ENCODE data around the gene ADARB1. TPM values are rescaled to one million over a fixed set of nuclear protein-coding genes. Genes with fewer than 3 reads are reported as not detected.

Gene ADARB1
- total RNA-seq, 1 experiment from 2014 or later: 29.6 TPM

DNA sequence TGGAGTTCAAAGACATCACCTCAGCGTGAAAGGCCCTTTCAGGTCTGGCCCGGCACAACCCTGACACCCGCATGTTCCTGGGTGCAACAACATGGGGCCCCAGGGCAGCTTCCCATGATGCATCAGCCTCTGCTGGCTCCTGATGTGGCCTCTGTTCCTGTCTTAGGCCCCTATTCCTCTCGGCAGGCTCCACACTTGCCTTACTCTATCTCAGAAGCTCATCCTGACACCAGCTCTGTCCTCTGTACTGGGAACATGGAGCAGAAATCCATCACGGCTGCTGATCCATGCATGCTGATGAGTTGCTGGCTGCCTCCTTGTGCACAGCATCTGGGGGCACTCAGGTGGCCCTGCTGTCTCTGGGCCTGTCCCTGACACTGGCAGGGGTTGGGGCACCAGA is 74.6 kb downstream of the ADARB1 start:
- DNase-seq (ENCODE audit: low read depth): no peak

DNA sequence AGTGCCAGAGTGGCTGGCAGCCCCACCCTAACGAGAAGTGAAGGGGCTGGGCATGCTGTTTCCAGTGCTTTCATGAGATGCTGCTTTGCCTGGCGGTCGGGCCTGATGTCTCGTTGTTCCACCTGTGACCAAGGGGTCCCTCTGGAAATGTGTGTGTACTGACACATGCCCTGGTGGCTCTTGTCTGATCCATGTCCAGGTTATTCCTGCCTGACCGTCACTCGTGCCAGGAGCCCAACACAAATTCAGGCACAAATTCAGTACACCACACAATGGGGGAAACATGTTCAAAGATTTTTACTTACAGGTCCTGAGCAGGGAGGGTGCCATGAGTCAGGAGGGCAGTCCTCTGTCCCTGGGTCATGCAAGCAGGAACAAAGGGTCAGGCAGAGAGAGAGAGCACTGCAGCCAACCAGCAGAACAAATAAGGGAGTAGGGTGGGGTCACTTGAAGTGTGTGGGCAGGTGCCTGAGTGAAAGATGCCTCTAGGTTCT is 76.3 kb downstream of the ADARB1 start:
- DNase-seq (ENCODE audit: low read depth): peak; percentile 52

DNA sequence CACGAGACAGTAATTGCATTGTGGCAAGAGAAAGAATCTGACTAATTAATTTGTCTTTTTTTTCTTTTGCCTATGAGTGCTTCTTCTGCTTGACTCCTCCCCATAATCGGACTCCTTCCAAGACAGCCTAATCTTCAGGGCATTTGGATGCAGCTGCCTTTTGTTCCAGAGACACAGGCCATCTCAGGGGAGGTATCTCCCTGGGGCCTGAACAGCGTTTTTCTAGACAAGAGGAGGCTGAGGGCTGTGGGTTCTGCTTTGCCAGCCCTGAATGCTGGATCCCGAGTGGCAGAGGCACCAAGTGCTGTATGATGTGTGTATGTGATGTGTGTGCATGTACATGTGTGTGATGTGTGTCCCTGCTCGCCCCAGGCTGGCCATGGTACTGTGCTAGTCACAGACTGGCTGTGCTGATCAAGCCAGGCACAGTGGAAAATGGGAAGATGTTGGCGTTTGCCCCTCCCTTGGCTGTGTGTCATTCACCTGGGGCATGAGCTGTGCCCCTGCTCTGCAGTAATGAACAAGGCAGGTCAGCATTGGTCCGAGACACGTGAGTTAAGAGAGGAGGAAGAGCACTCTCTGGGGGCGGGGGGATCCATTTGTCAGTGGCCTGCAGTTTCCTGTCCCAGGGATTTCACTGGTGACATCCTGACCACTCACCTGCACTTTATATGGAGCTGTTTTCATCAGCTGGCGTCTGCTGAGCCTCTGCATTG is 77.2 kb downstream of the ADARB1 start:
- DNase-seq (ENCODE audit: low read depth): peak; percentile 58

DNA sequence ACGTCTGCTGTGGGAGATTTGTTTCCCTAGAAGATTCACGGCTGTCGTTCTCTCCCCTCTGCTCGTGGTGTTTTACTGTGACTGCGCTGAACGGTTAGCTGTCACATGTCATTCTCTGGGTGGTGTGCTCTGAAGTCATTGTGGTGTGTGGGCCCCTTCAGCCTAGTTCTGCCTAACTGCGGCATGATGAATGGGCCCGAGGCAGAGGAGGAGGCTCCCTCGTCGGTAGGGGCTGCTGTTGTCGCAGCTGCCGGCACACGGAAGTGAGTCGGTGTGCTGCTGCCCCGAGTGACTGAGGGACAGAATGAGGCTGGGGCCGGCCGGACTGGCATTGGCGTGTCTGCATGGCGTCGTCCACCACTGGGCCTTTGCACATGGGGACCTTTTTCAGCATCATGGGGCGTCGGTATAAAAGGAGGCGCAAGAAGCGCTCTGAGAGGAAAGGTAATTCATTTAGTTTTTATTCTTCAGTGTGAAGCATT is 77.9 kb downstream of the ADARB1 start:
- DNase-seq (ENCODE audit: low read depth): peak; percentile 75

DNA sequence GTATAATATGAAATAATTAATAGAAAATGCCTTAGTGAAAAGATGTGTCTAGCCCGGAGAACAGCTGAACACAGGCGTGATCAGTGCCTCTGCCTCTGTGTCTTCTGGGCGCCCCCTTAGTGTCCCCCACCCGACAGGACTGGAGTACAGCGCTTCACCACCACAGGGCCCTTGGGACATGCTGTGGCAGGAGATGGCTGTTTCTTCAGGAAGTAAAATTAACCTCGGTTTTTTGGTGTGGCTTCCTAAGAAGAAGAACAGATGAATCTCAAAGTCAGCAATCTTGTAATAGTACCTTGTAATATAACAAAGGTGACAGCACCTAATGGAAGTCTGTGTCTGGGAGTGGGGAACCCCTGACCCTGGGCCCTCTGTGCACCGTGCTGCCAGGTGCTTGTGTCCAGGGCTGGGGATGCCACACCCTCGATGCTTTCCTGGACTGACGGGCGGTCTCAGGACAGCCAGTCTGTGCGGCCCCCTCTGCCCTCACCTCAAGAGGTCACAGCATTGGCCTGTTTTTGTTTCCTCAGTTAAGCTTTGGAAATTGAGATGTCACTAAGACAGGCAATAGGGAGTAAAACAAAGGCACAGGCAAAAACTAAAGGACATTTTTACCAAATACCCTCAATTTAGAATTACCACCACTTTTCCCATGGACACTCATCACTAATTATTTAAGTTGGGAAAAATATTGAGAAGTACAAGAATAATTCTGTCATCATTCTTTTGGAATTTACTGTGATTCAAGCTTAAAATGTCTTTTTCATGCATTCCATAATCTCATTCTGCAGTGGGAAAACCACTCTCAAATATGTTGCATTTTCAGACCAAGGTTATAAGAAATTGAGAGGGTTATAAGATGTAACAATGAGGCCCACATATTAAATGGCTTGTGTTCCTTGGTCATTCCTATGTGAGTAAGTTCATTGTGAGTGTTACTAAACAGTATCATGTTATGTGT is 79.3 kb downstream of the ADARB1 start:
- peak; percentile 49 for DNase-seq (ENCODE audit: low read depth)

DNA sequence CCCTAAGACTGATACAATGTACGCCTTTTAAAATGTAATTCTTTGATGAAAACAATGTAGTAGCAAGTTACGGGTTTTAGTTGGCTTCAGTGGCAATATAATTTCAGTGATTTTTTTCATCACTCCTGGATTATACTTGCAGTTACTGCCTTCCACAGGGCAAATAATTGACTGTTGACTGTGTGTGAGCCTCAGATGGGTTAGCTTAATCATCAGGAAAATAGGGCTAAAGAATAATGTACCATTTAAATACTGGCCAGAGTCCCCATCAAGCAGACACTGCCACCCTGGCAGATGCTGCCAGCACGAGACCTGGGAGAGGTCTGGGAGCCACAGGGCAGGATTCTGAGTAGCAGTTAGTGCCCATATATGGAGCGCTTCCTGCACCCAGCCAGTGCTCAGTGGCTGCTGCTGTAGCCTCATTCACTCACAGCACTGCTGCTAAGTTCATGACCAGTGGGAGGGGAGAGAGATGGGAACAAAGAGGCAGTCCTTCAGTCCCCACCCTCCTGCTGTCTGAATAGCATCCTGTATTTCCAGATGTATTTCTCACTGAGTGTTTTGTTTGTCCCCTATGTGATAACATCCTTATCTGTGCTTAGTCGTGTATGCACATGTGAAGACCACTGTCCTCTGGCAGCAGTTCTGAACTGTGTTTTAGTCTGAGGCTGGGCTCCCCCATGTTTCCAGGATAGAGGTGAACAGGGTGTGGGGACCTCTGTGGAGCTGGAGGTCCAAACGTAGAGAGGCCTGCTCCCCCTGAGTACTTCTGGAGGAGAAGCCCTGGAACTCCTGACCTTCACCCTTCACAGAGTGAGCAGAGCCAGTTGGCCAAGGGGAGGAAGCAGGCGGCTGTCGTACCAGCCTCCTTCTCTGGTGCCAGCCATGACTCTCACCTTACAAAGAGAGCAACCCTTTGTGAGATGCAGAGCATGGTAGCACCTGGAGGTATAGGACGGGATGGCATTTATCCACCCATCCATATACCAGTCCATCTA is 80.4 kb downstream of the ADARB1 start:
- peak; percentile 88 for DNase-seq (ENCODE audit: low read depth)

DNA sequence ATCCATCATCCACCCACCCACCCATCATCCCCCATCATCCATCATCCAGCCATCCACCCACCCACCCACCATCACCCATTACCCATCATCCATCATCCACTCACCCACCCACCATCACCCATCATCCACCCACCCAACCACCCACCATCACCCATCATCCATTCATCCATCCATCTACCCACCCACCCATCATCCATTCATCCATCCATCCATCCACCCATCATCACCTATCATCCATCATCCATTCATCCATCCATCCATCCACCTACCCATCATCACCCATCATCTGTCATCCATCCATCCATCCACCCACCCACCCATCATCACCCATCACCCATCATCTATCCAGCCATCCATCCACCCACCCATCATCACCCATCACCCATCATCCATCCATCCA is 81.5 kb downstream of the ADARB1 start:
- no peak for DNase-seq (ENCODE audit: low read depth)

DNA sequence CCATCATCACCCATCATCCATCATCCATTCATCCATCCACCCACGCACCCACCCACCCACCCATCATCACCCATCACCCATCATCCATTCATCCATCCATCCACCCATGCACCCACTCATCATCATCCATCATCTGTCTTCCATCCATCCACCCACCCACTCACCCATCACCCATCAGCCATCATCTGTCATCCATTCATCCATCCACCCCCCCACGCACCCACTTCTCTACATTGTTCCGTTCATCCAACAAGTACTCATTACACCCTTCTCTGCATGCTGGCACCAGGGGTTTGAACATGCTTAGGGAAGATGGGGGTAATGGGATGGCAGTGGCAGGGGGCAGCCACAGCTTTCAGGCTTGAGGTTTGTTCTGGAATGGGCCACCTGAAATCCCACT is 82.1 kb downstream of the ADARB1 start:
- no peak for DNase-seq (ENCODE audit: low read depth)

DNA sequence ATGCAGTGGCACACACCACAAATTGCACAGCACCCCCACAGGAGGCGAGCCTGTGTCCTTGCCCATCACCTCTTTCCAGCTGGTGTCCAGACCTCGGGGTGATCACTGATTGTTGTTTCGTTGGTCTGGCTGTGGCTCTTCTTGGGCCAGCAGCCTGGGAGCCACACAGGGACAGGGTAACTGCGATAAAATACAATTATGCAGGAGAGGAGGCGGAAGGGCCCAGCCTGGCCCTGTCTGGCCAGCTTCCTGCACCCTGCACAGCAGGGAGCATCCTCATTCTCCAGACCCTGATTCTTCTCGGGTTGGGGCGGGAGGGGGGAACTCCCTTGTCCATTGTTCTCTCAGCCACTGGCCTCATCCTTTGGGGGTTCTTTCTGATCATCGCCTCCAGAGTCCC is 83.6 kb downstream of the ADARB1 start:
- DNase-seq (ENCODE audit: low read depth): no peak

DNA sequence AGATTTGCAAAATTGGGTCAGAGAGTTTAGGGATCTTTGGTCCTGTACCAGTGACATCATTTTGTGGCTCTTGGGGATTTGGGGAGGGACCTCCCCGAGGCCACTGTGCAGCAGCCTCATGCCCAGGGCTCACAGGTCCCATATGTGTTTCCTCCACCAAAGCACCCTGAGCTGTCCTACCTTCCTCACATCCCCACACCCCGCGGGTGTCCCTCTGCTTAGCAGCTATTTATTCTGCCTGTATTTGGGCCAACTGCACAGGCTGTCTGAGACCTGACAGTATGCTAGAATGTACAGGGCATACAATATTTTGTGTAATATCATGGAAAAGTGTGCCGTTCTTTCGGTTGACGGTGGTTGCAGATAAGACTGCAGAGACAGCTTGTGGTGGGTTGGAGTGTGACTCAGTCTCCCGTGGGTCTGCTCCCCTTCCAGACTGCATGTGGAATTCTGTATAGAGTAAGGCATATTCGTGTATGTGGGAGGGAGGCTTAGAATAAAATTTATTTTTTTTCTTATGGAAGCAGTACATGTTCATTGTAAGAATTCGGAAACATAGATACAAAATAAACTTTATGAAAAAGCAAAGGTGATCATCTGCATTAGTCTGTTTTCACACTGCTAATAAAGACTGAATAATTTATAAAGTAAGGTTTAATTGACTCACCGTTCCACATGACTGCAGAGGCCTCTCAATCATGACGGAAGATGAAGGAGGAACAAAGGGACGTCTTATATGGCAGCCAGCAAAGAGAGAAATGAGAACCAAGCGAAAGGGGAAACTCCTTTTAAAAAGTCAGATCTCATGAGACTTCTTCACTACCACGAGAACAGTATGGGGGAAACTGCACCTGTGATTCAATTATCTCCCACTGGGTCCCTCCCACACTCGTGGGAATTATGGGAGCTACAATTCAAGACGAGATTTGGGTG is 84.4 kb downstream of the ADARB1 start:
- DNase-seq (ENCODE audit: low read depth): no peak

DNA sequence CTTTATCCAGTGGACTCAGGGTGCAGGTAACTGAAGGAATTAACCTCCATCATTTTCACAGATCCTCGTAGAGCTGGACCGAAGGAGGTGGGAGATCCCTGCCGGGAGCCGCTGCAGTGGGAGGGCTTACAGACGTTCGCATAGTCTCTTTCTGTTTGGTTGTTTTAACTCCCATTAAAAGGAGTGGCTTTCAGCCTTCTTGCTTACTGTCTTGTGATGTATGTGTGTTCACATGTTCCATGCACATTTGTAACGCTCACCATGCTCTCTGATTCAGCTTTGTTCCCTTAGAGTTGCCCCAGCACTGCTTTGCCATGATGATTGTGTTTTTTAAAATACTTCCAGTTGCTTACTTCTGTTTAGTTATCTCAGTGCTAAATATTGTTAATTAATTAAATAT is 85.8 kb downstream of the ADARB1 start:
- DNase-seq (ENCODE audit: low read depth): no peak

DNA sequence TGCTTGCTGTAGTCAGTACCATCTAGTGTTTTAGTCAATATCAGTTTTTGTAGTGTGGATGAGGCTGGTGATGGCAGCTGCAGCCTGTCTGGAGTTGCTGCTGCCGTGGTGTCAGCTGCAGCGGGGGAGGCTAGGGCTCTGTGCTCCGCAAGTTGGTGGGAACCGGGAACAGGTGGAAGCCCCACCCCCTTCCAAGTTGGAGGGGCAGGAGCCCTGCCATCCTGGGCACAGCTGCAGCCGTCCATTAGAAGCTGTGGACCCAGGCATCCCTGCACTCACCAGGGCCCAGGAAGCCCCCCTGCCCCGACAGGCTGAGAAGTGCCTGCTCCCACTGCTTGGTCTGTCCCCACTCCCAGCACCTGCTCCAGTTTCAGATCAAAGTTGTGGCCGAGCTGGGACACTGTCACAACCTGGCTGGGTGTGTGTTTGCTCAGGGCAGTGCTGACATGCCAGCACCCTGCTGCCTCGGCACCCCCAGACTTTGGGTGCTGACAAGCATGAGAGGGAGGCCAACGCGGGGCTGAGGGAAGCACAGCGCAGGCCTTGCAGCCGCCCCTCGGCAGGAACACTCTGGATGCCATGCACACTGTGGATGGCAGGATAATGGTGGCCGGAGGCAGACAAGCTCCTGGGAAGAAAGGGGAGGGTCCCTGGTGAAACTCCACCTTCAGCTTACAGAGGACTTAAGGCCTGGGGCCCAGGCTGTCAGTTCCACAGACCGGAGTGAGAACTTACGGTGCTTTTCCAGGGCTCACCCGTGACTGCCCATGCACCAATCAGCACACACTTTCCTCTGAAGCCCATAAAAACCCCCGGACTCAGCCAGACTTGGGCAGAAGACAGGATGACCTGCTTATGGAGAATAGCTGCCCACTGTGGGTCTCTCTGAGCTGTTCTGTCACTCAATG is 86.9 kb downstream of the ADARB1 start:
- DNase-seq (ENCODE audit: low read depth): peak; percentile 81

DNA sequence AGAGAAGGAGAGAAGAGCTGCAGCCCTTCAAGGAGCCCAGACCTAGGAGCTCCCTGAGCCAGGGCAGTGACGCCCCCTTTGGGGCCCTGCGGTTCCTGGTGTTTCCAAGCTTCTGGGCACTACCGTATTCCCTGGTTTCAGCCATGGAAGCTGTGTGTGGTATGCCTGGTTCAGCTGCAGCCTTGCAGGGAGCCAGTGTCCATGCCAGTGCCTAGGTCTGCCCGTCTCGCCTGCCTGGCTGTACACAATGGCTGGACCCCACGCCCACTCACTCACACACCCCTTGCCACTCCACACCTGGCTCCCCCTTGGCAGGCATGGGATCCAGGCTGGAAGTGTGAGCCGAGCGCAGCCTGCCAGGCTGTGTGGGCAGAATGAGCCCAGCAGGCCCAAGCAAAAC is 87.7 kb downstream of the ADARB1 start:
- DNase-seq (ENCODE audit: low read depth): no peak

DNA sequence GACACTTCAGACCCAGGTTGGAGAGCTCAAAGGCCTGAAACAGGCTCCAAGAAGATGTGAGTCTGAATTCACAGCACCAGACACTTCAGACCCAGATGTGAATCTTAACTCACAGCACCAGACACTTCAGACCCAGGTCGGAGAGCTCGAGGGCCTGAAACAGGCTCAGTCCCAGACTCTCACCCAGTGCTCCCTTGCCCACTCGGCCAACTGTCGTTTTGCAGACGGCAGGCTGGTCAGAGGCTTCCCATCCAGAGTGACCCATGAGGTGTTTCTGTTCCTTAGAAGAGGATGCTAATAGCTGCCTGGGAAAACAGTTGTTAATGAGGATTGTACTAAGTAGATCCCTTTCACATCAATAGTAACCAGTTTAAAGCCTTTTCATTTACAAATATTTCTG is 88.4 kb downstream of the ADARB1 start:
- DNase-seq (ENCODE audit: low read depth): no peak

DNA sequence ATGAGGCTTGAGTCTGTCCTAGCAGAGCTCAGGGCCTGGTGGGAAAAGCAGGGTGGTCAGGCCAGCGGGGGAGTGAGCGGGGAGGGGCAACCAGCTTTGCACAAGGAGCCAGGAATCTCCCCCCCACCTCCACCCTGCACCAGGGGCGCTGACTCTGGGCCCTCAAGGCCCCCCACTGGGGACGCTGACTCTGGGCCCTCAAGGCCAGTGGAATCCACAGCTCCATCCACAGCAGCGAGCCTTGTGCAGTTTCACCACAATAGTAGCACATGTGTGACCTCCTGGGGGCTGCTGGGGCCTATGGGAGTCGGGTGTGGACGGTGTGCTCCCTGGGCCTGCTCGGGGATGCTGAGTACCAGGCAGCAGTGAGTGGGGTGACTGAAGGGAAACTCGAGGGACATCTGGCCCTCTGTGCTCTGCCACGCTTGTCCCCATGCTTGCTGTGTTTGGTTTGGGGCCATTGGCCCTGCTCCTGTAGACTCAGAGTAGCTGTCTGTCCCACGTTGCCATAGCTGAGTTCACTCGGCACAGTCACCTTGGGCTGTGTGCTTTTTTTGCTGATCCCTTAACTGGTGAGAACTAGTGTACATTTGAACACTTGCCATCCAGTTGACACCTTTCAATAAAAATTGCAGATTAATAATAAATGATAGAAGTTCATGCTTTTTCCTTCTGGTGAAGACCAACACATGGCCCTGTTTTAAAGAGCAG is 89.2 kb downstream of the ADARB1 start:
- DNase-seq (ENCODE audit: low read depth): no peak

DNA sequence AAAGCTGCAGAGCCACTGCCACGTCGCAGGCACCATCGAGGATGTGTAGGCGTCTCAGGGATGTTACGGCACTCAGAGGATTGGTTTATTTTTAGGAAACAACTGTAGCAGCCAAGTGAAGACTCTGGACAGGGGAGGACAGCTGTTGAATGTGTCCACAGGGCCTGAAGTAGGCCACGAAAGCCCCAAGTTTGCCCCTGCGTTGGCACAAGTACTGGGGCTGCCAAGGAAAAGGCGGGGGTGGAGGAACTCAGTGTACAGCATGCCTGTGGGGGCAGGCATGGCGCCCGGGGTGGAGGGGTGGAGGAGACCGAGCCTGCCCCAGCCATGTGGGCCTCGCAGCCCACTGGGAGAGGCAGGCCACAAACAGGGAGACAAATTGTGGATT is 89.7 kb downstream of the ADARB1 start:
- DNase-seq (ENCODE audit: low read depth): peak; percentile 91

DNA sequence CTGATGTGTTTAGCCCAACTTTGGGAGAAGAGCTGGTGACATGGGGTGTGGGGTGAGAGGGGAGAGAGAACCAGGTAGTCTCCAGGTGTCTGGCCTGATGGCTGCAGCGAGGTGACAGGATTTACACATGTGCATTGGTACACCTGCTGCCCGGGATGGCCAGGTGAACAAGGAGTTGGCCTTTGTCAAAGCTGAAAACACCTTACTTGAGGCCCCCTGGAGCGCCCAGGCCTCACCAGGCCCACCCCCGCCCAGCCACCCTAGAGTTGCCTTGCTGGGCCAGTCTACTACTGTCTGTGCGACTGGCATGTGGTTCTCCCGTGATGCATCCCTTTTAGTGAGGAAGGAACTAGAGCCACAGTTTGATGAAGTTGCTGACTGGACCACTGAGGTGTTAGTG is 90.5 kb downstream of the ADARB1 start:
- DNase-seq (ENCODE audit: low read depth): no peak

DNA sequence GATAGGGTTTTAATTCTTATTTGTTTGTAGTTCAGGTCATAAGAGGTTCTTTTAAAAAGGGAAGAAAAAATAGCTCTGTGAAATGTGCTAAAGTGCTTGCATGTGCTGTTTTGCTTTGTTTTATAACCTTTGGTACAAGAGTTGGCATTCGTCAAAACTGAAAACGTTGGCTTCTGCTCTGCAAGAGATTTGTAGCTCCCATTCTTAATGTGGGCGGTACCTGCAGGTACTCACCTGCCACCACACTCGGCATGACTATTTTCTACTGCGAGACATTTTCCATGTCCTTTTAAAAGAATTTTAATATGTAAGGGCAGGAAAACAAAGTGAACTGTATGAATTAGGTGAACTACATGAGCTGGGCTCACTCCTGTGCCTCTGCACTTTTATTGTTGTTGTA is 92.6 kb downstream of the ADARB1 start:
- no peak for DNase-seq (ENCODE audit: low read depth)
